ENCODE measurements around the gene KCTD19. TPM values are rescaled to one million over a fixed set of nuclear protein-coding genes. Genes with fewer than 3 reads are reported as not detected.

Gene KCTD19
- total RNA-seq, 2 experiments from 2014 or later: not detected

- ChIA-PET CTCF (interaction anchor here (0.9 to 1.3 kb wide), 2 partner anchors 33 to 50 kb away, joined by 4 read pairs; partner anchors contain the start of gene TMEM208), POLR2A (no interaction called here)
- no peak for TF ChIP-seq CTCF (IDR thresholded peaks at IDR 0.05)
- Histone ChIP-seq H3K4me1 (ENCODE audit: insufficient read depth, low read length) (peaks cover 27% of the 10 kb centered on the region), H3K27ac (ENCODE audit: low read depth in 1 of 2, low read length in 2 of 2) (no peak overlapping the region), H3K9me3 (ENCODE audit: control insufficient read depth in 1 of 2, insufficient read depth in 1 of 2, low read length in 2 of 2) (no peaks in the 10 kb centered on the region), H3K4me3 (ENCODE audit: low read length) (no peak overlapping the region), H3K27me3 (ENCODE audit: control insufficient read depth in 1 of 2, insufficient read depth in 2 of 2, low read length in 2 of 2) (no peaks in the 10 kb centered on the region), H3K36me3 (ENCODE audit: insufficient read depth, low read length) (peaks cover 7% of the 10 kb centered on the region)
- no peak for DNase-seq
- ATAC-seq (ENCODE audit: poor library complexity): no peak
- no peaks in the 10 kb centered on the region for H3K27me3 Mint-ChIP-seq
- H3K36me3 Mint-ChIP-seq (ENCODE audit: low read depth): peaks cover 17% of the 10 kb centered on the region
- peaks cover 17% of the 10 kb centered on the region for H3K4me1 Mint-ChIP-seq (ENCODE audit: low read depth)
- no peaks in the 10 kb centered on the region for H3K9me3 Mint-ChIP-seq
- intact Hi-C loops (cut with DNase I, micrococcal nuclease): loop anchor here in 1 of 2 experiments (5.0 kb wide), 2 partner anchors 50 to 120 kb away; partner anchors contain the start of gene TMEM208
- peak overlapping the region; percentile 59 for H3K4me3 Mint-ChIP-seq
- H3K27ac Mint-ChIP-seq: peak overlapping the region; percentile 53
Observed at GRCh38 chr16:67277294-67277998, 49.1 kb downstream of the KCTD19 start.

GRCh38 chr16:67275321-67275720 is 51.2 kb downstream of the KCTD19 start:
- ChIA-PET POLR2A (no interaction called here), CTCF (no interaction called here)
- H3K9me3 Mint-ChIP-seq: no peaks in the 10 kb centered on the region
- no peak overlapping the region for H3K27ac Mint-ChIP-seq
- no peaks in the 10 kb centered on the region for H3K27me3 Mint-ChIP-seq
- TF ChIP-seq CTCF (IDR thresholded peaks at IDR 0.05): no peak
- Histone ChIP-seq H3K4me3 (ENCODE audit: low read length) (no peak overlapping the region), H3K9me3 (ENCODE audit: control insufficient read depth in 1 of 2, insufficient read depth in 1 of 2, low read length in 2 of 2) (no peaks in the 10 kb centered on the region), H3K4me1 (ENCODE audit: insufficient read depth, low read length) (peaks cover 26% of the 10 kb centered on the region), H3K27ac (ENCODE audit: low read depth in 1 of 2, low read length in 2 of 2) (no peak overlapping the region), H3K27me3 (ENCODE audit: control insufficient read depth in 1 of 2, insufficient read depth in 2 of 2, low read length in 2 of 2) (no peaks in the 10 kb centered on the region), H3K36me3 (ENCODE audit: insufficient read depth, low read length) (peaks cover 7% of the 10 kb centered on the region)
- H3K36me3 Mint-ChIP-seq (ENCODE audit: low read depth): peaks cover 17% of the 10 kb centered on the region
- H3K4me1 Mint-ChIP-seq (ENCODE audit: low read depth): peaks cover 17% of the 10 kb centered on the region
- ATAC-seq (ENCODE audit: poor library complexity) (no peak), DNase-seq (no peak)
- intact Hi-C loops (cut with DNase I, micrococcal nuclease): loop anchor here in 1 of 2 experiments (5.0 kb wide), 2 partner anchors 48 to 122 kb away; partner anchors contain the start of gene TMEM208
- no peak overlapping the region for H3K4me3 Mint-ChIP-seq

GRCh38 chr16:67271446-67271845 is 55.1 kb downstream of the KCTD19 start:
- intact Hi-C loops (cut with DNase I, micrococcal nuclease): no loop called here

More at GRCh38 chr16:67271446-67271845, 55.1 kb downstream of the KCTD19 start:
- peaks cover 2% of the 10 kb centered on the region for H3K36me3 ChIP-seq (ENCODE audit: insufficient read depth, low read length)
- no peaks in the 10 kb centered on the region for H3K4me1 ChIP-seq (ENCODE audit: insufficient read depth, low read length)
- Mint-ChIP-seq H3K36me3 (ENCODE audit: low read depth) (peaks cover 7% of the 10 kb centered on the region), H3K4me1 (ENCODE audit: low read depth) (peaks cover 2% of the 10 kb centered on the region), H3K4me3 (no peak overlapping the region), H3K9me3 (no peaks in the 10 kb centered on the region), H3K27ac (no peak overlapping the region), H3K27me3 (no peaks in the 10 kb centered on the region)
- TF ChIP-seq CTCF (IDR thresholded peaks at IDR 0.05): no peak
- H3K4me3 ChIP-seq (ENCODE audit: low read length): no peak overlapping the region
- no peak for DNase-seq
- ChIA-PET CTCF (no interaction called here), POLR2A (no interaction called here)
- no peak overlapping the region for H3K27ac ChIP-seq (ENCODE audit: low read depth in 1 of 2, low read length in 2 of 2)
- ATAC-seq (ENCODE audit: poor library complexity): no peak
- H3K9me3 ChIP-seq (ENCODE audit: control insufficient read depth in 1 of 2, insufficient read depth in 1 of 2, low read length in 2 of 2): no peaks in the 10 kb centered on the region
- no peaks in the 10 kb centered on the region for H3K27me3 ChIP-seq (ENCODE audit: control insufficient read depth in 1 of 2, insufficient read depth in 2 of 2, low read length in 2 of 2)

All from CD4-positive, alpha-beta T cell (primary cell).